OCI-LY1 (cell line): Measurements from ENCODE around the gene CASP9.

Source experiments
- CTCF ChIP-seq: fragments of 200-600 bp; sonication (generic), shearing (Covaris generic); IDR thresholded peaks from 2 replicates; pipeline ENCODE4 v1.5.1; 2017; ENCODE audit warnings: mild to moderate bottlenecking, antibody characterized with exemption, low read length, moderate library complexity, mixed read lengths
- EZH2 ChIP-seq: fragments of 200-600 bp; sonication (generic), shearing (Covaris generic); IDR thresholded peaks from 2 replicates; pipeline ENCODE4 v1.8.0; 2017; ENCODE audit warnings: borderline replicate concordance, mixed run types, mild to moderate bottlenecking, antibody characterized with exemption, low read length, moderate library complexity, mixed read lengths

GRCh38 chr1:15475752-15476314 is 48.2 kb downstream of the CASP9 start, which contains the start of gene CELA2B:
- TF ChIP-seq EZH2 (no peak), CTCF (no peak)
